Measurements from ENCODE around the gene AP2M1. TPM values are rescaled to one million over a fixed set of nuclear protein-coding genes. Genes with fewer than 3 reads are reported as not detected.
A peak's percentile ranks its signal among the peaks of the same experiment; 100 is the strongest.

Gene AP2M1
- total RNA-seq, 4 donors from 2014 or later, result 110 to 132 (median 117) TPM

- peaks cover 28 to 32% of the 10 kb centered on the region in 2 donors for H3K4me1 ChIP-seq
- DNase-seq (no peak), ATAC-seq (no peak)
- intact Hi-C loops (cut with DNase I; ENCODE audit: low total_unique reads), result no loop called here
- no peak overlapping the region for H3K27ac ChIP-seq
- in situ Hi-C loops (cut with MboI; ENCODE audit: low sequenced_read_pairs in 4 of 4), result loop anchor here in 3 of 4 donors (10.0 to 25.0 kb wide), 3 partner anchors 97 to 253 kb away; partner anchors contain the start of genes PARL (in 3 of the 3), ALG3 (in 2 of the 3), EEF1AKMT4 (in 2 of the 3) and VWA5B2 (in 1 of the 3)
- peaks cover 0 to 61% of the 10 kb centered on the region in 2 donors for H3K36me3 ChIP-seq
- no peaks in the 10 kb centered on the region for H3K9me3 ChIP-seq
- TF ChIP-seq POLR2A (IDR thresholded peaks at IDR 0.05) (no peak), CTCF (IDR thresholded peaks at IDR 0.05 in 4 of 5, conservative IDR thresholded peaks at IDR 0.05 in 1 of 5) (no peak)
- no peaks in the 10 kb centered on the region for H3K27me3 ChIP-seq
- H3K4me3 ChIP-seq, result no peak overlapping the region
Observed at GRCh38 chr3:184140436-184140835, 34.2 kb upstream of the AP2M1 start.

- intact Hi-C loops (cut with DNase I; ENCODE audit: low total_unique reads), result no loop called here
- peaks cover 0 to 69% of the 10 kb centered on the region in 2 donors for H3K36me3 ChIP-seq
Observed at GRCh38 chr3:184142199-184142598, 32.5 kb upstream of the AP2M1 start.

GRCh38 chr3:184143327-184143726, 31.3 kb upstream of the AP2M1 start:
- TF ChIP-seq CTCF (IDR thresholded peaks at IDR 0.05 in 4 of 5, conservative IDR thresholded peaks at IDR 0.05 in 1 of 5) (no peak), POLR2A (IDR thresholded peaks at IDR 0.05) (no peak)
- H3K27ac ChIP-seq, result no peak overlapping the region
- H3K27me3 ChIP-seq, result no peaks in the 10 kb centered on the region
- in situ Hi-C loops (cut with MboI; ENCODE audit: low sequenced_read_pairs in 4 of 4) (loop anchor here in 3 of 4 donors (10.0 to 25.0 kb wide), 3 partner anchors 94 to 256 kb away; partner anchors contain the start of genes PARL (in 3 of the 3), ALG3 (in 2 of the 3), EEF1AKMT4 (in 2 of the 3) and VWA5B2 (in 1 of the 3)), intact Hi-C loops (cut with DNase I; ENCODE audit: low total_unique reads) (no loop called here)
- H3K4me1 ChIP-seq, result peaks cover 23 to 33% of the 10 kb centered on the region in 2 donors
- no peak for DNase-seq
- no peak overlapping the region for H3K4me3 ChIP-seq
- peaks cover 0 to 59% of the 10 kb centered on the region in 2 donors for H3K36me3 ChIP-seq
- ATAC-seq, result no peak
- no peaks in the 10 kb centered on the region for H3K9me3 ChIP-seq

More at GRCh38 chr3:184142199-184142598, 32.5 kb upstream of the AP2M1 start:
- ATAC-seq (no peak), DNase-seq (no peak)
- in situ Hi-C loops (cut with MboI; ENCODE audit: low sequenced_read_pairs in 4 of 4), result loop anchor here in 3 of 4 donors (10.0 to 25.0 kb wide), 3 partner anchors 95 to 255 kb away; partner anchors contain the start of genes PARL (in 3 of the 3), ALG3 (in 2 of the 3), EEF1AKMT4 (in 2 of the 3) and VWA5B2 (in 1 of the 3)
- Histone ChIP-seq H3K4me1 (peaks cover 25 to 33% of the 10 kb centered on the region in 2 donors), H3K27ac (no peak overlapping the region), H3K9me3 (no peaks in the 10 kb centered on the region), H3K27me3 (no peaks in the 10 kb centered on the region), H3K4me3 (no peak overlapping the region)
- no peak for TF ChIP-seq CTCF (IDR thresholded peaks at IDR 0.05 in 4 of 5, conservative IDR thresholded peaks at IDR 0.05 in 1 of 5)
- no peak for TF ChIP-seq POLR2A (IDR thresholded peaks at IDR 0.05)

- in situ Hi-C loops (cut with MboI; ENCODE audit: low sequenced_read_pairs in 4 of 4), result loop anchor here in 3 of 4 donors (10.0 to 25.0 kb wide), 3 partner anchors 93 to 257 kb away; partner anchors contain the start of genes PARL (in 3 of the 3), ALG3 (in 2 of the 3), EEF1AKMT4 (in 2 of the 3) and VWA5B2 (in 1 of the 3)
- Histone ChIP-seq H3K36me3 (peaks cover 0 to 53% of the 10 kb centered on the region in 2 donors), H3K27ac (peak overlapping the region; percentile 61 to 80 (median 72)), H3K27me3 (no peaks in the 10 kb centered on the region), H3K4me1 (peaks cover 23 to 33% of the 10 kb centered on the region in 2 donors), H3K9me3 (no peaks in the 10 kb centered on the region), H3K4me3 (no peak overlapping the region)
- TF ChIP-seq CTCF (IDR thresholded peaks at IDR 0.05 in 4 of 5, conservative IDR thresholded peaks at IDR 0.05 in 1 of 5) (no peak), POLR2A (IDR thresholded peaks at IDR 0.05) (no peak)
- ATAC-seq (peak; percentile 76 to 95), DNase-seq (peak; percentile 48 to 81)
- intact Hi-C loops (cut with DNase I; ENCODE audit: low total_unique reads), result loop anchor here (2.0 kb wide), 2 partner anchors 42 to 104 kb away; partner anchors contain the start of genes ABCF3, ALG3 and EEF1AKMT4
Observed at GRCh38 chr3:184144505-184144904, 30.1 kb upstream of the AP2M1 start.

Measured in gastrocnemius medialis (tissue), 4 donors.